C4-2B (cell line): ENCODE measurements around the gene ARPIN.
"Not testable (repeated sequence)": the region's sequence is repeated elsewhere in the genome, so short reads cannot be mapped to it uniquely, and the experiment has no call there.

ENCODE experiments used
- ZFX ChIP-seq: fragments of 450-650 bp; IDR thresholded peaks from 2 replicates; pipeline ENCODE4 v1.6.1; 2017
- TF ChIP-seq, protein P1 (sequence below): fragments of 450-650 bp; conservative IDR thresholded peaks from 2 replicates; pipeline ENCODE4 v1.5.1; 2017; ENCODE audit warnings: mild to moderate bottlenecking

DNA sequence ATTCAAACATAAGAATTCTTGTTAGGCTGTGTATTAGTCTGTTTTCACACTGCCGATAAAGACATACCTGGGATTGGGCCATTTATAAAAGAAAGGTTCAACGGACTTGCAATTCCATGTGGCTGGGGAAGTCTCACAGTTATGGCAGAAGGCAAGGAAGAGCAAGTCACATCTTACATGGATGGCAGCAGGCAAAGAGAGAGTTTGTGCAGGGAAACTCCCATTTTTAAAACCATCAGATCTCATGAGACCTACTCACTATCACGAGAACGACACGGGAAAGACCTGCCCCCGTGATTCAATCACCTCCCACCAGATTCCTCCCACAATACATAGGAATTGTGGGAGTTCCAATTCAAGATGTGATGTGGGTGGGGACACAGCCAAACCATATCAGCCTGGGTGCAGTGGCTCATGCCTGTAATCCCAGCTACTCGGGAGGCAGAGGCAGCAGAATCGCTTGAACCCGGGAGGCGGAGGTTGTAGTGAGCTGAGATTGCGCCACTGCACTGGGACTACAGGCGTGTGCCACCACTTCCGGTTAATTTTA is 42.8 kb upstream of the ARPIN start:
- TF ChIP-seq, protein P1, sequence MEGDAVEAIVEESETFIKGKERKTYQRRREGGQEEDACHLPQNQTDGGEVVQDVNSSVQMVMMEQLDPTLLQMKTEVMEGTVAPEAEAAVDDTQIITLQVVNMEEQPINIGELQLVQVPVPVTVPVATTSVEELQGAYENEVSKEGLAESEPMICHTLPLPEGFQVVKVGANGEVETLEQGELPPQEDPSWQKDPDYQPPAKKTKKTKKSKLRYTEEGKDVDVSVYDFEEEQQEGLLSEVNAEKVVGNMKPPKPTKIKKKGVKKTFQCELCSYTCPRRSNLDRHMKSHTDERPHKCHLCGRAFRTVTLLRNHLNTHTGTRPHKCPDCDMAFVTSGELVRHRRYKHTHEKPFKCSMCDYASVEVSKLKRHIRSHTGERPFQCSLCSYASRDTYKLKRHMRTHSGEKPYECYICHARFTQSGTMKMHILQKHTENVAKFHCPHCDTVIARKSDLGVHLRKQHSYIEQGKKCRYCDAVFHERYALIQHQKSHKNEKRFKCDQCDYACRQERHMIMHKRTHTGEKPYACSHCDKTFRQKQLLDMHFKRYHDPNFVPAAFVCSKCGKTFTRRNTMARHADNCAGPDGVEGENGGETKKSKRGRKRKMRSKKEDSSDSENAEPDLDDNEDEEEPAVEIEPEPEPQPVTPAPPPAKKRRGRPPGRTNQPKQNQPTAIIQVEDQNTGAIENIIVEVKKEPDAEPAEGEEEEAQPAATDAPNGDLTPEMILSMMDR = not testable (repeated sequence)
- not testable (repeated sequence) for TF ChIP-seq ZFX
